Measurements from ENCODE around the gene TMEM39A. TPM values are rescaled to one million over a fixed set of nuclear protein-coding genes. Genes with fewer than 3 reads are reported as not detected.

The TMEM39A gene
- total and polyA plus RNA-seq, 2 donors (not counting 3 experiments of a cell fraction or from before 2014, with no cell fraction given): 44.6 to 56.0 TPM

DNA sequence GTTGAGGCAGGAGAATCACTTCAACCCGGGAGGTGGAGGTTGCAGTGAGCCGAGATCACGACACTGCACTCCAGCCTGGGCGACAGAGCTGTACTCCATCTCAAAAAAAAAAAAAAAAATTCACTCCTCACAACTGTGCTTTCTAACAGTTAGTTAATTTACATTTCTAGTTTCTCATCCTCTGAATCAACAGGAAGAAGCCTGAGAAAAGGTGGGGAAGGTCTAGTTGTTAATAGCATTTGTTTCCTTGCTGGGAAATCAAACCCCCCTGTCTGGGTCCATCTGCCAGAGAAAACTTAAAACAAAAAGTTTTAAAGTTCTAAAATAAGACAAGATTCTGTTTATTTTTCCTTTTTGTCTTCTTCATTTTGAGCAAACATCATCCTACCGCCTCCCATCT, 62.3 kb downstream of the TMEM39A start:
- Histone ChIP-seq H3K9me3 (replicated peaks; ENCODE audit: control insufficient read depth, insufficient read depth, low read length) (no peaks in the 10 kb centered on the region), H3K4me1 (ENCODE audit: control insufficient read depth, extremely low read depth, insufficient read depth, low read length) (no peaks in the 10 kb centered on the region), H3K9ac (replicated peaks; ENCODE audit: extremely low read depth, insufficient read depth, low read length) (no peak overlapping the region), H3K4me3 (replicated peaks in 1 of 3; ENCODE audit: insufficient read depth in 1 of 3, low read depth in 1 of 3, low read length in 3 of 3) (no peak overlapping the region), H4K20me1 (replicated peaks; ENCODE audit: control insufficient read depth, extremely low read depth, insufficient read depth, low read length) (no peaks in the 10 kb centered on the region), H3K79me2 (ENCODE audit: control insufficient read depth, insufficient read depth, low read length) (no peaks in the 10 kb centered on the region), H2AFZ (ENCODE audit: low read depth, low read length) (no peak overlapping the region), H3K27ac (ENCODE audit: insufficient read depth, low read depth, low read length) (no peak overlapping the region), H3K27me3 (ENCODE audit: control insufficient read depth in 2 of 2, insufficient read depth in 2 of 2, low read length in 2 of 2) (no peaks in the 10 kb centered on the region), H3K4me2 (ENCODE audit: insufficient read depth, low read length) (no peak overlapping the region), H3K36me3 (ENCODE audit: control insufficient read depth in 2 of 2, extremely low read depth in 1 of 2, insufficient read depth in 2 of 2, low read length in 2 of 2) (peaks cover 34 to 36% of the 10 kb centered on the region in 2 experiments), H3K9me1 (replicated peaks; ENCODE audit: control insufficient read depth, extremely low read depth, insufficient read depth, low read length) (no peaks in the 10 kb centered on the region)
- DNase-seq (ENCODE audit: low read depth, low spot score) (no peak), FAIRE-seq (no peak)
- no peak for TF ChIP-seq POLR2AphosphoS5 (IDR thresholded peaks at IDR 0.05; ENCODE audit: insufficient read depth, low read depth, low read length)
- CTCF ChIA-PET: no interaction called here
- POLR2A ChIA-PET: no interaction called here
- BruUV-seq (replicated peaks): no TSS peak
- dilution Hi-C loops (cut with MboI; ENCODE audit: extremely low pct_ligation_motif_present, low sequenced_read_pairs): no loop called here
- intact Hi-C loops (cut with micrococcal nuclease): no loop called here

DNA sequence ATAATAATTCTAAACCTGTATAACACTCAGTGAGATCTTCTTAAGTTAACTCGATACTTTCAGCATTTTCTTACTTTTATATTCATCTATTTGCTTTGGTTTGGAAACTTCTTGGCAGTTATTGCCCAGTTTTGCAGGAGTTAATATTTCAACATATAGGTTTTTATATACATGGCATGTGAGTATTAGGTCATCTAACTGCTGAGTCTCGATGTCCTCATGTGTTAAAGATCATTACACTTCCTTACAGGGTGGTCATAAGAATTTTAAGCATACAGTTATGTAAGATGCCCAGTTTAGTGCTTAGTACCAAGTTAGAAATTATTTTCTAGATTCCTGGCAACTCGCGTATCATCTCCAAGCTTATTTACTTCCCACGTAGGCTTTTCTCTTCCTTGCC, 62.9 kb downstream of the TMEM39A start:
- no peak overlapping the region for H3K27ac ChIP-seq (ENCODE audit: insufficient read depth, low read depth, low read length)
- intact Hi-C loops (cut with micrococcal nuclease): no loop called here
- no peaks in the 10 kb centered on the region for H3K27me3 ChIP-seq (ENCODE audit: control insufficient read depth in 2 of 2, insufficient read depth in 2 of 2, low read length in 2 of 2)
- DNase-seq (ENCODE audit: low read depth, low spot score) (no peak), FAIRE-seq (no peak)
- H3K9me1 ChIP-seq (replicated peaks; ENCODE audit: control insufficient read depth, extremely low read depth, insufficient read depth, low read length): no peaks in the 10 kb centered on the region
- dilution Hi-C loops (cut with MboI; ENCODE audit: extremely low pct_ligation_motif_present, low sequenced_read_pairs): no loop called here
- peaks cover 33 to 34% of the 10 kb centered on the region in 2 experiments for H3K36me3 ChIP-seq (ENCODE audit: control insufficient read depth in 2 of 2, extremely low read depth in 1 of 2, insufficient read depth in 2 of 2, low read length in 2 of 2)
- ChIA-PET CTCF (no interaction called here), POLR2A (no interaction called here)
- H3K4me3 ChIP-seq (replicated peaks in 1 of 3; ENCODE audit: insufficient read depth in 1 of 3, low read depth in 1 of 3, low read length in 3 of 3): no peak overlapping the region
- H3K9ac ChIP-seq (replicated peaks; ENCODE audit: extremely low read depth, insufficient read depth, low read length): no peak overlapping the region
- no TSS peak for BruUV-seq (replicated peaks)
- no peaks in the 10 kb centered on the region for H4K20me1 ChIP-seq (replicated peaks; ENCODE audit: control insufficient read depth, extremely low read depth, insufficient read depth, low read length)
- H3K9me3 ChIP-seq (replicated peaks; ENCODE audit: control insufficient read depth, insufficient read depth, low read length): no peaks in the 10 kb centered on the region
- TF ChIP-seq EZH2 (IDR thresholded peaks at IDR 0.05; ENCODE audit: borderline replicate concordance, low read depth, low read length, severe bottlenecking) (no peak), POLR2AphosphoS5 (IDR thresholded peaks at IDR 0.05; ENCODE audit: insufficient read depth, low read depth, low read length) (no peak), MYC (IDR thresholded peaks at IDR 0.05; ENCODE audit: low read depth, low read length) (no peak), GATA2 (IDR thresholded peaks at IDR 0.05; ENCODE audit: insufficient read depth, insufficient read length, low read depth, low read length) (no peak)
- TF ChIP-seq, protein P1, sequence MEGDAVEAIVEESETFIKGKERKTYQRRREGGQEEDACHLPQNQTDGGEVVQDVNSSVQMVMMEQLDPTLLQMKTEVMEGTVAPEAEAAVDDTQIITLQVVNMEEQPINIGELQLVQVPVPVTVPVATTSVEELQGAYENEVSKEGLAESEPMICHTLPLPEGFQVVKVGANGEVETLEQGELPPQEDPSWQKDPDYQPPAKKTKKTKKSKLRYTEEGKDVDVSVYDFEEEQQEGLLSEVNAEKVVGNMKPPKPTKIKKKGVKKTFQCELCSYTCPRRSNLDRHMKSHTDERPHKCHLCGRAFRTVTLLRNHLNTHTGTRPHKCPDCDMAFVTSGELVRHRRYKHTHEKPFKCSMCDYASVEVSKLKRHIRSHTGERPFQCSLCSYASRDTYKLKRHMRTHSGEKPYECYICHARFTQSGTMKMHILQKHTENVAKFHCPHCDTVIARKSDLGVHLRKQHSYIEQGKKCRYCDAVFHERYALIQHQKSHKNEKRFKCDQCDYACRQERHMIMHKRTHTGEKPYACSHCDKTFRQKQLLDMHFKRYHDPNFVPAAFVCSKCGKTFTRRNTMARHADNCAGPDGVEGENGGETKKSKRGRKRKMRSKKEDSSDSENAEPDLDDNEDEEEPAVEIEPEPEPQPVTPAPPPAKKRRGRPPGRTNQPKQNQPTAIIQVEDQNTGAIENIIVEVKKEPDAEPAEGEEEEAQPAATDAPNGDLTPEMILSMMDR (IDR thresholded peaks at IDR 0.05; ENCODE audit: extremely low read depth in 1 of 2, insufficient read depth in 1 of 2, low read depth in 1 of 2, low read length in 2 of 2): no peak
- no peak overlapping the region for H2AFZ ChIP-seq (ENCODE audit: low read depth, low read length)
- H3K4me1 ChIP-seq (ENCODE audit: control insufficient read depth, extremely low read depth, insufficient read depth, low read length): no peaks in the 10 kb centered on the region
- no peaks in the 10 kb centered on the region for H3K79me2 ChIP-seq (ENCODE audit: control insufficient read depth, insufficient read depth, low read length)
- H3K4me2 ChIP-seq (ENCODE audit: insufficient read depth, low read length): no peak overlapping the region

All from endothelial cell of umbilical vein (primary cell).